Suppressor macrophage treated with lipopolysaccharide for 1 hour (primary cell): ENCODE data around the gene TAS2R41.
A peak's percentile ranks its signal among the peaks of the same experiment; 100 is the strongest.
"Not testable (repeated sequence)": the region's sequence is repeated elsewhere in the genome, so short reads cannot be mapped to it uniquely, and the experiment has no call there.

Experiments
- DNase-seq, 3 donors: peaks; one replicate each; pipeline ENCODE4 v3.0.0-alpha.2; 2020 to 2022

The TAS2R41 gene

GRCh38 chr7:143519411-143520131 is 41.9 kb downstream of the TAS2R41 start:
- peak; percentile 65 to 84 (median 71) for DNase-seq

GRCh38 chr7:143522309-143522916 is 44.7 kb downstream of the TAS2R41 start:
- DNase-seq, result not testable (repeated sequence)
